Type B pancreatic cell (in vitro differentiated cells): ENCODE measurements around the gene NUMBL. TPM values are rescaled to one million over a fixed set of nuclear protein-coding genes. Genes with fewer than 3 reads are reported as not detected.
A peak's percentile ranks its signal among the peaks of the same experiment; 100 is the strongest.

Experiments used
- DNase-seq: peaks from one replicate; pipeline ENCODE4 v3.0.0; 2021; ENCODE audit warnings: mixed read lengths; ENCODE audit not compliant: unreplicated experiment; ENCODE audit errors: extremely low spot score
- H3K27ac Mint-ChIP-seq: 2 replicates; pipeline ENCODE4 v1.8.0; 2021; ENCODE audit warnings: mild to moderate bottlenecking, mixed read lengths
- H3K27me3 Mint-ChIP-seq: 2 replicates; pipeline ENCODE4 v1.8.0; 2021; ENCODE audit warnings: mixed read lengths
- H3K36me3 Mint-ChIP-seq: 2 replicates; pipeline ENCODE4 v1.8.0; 2021; ENCODE audit warnings: mixed read lengths
- H3K4me1 Mint-ChIP-seq: one replicate; pipeline ENCODE4 v1.8.0; 2021; ENCODE audit warnings: mixed read lengths; ENCODE audit not compliant: unreplicated experiment
- H3K4me3 Mint-ChIP-seq: 2 replicates; pipeline ENCODE4 v1.8.0; 2021; ENCODE audit warnings: mild to moderate bottlenecking, mixed read lengths
- H3K9me3 Mint-ChIP-seq: 2 replicates; pipeline ENCODE4 v1.8.0; 2021; ENCODE audit warnings: mixed read lengths
- total RNA-seq: library from RNA; stranded (reverse); gene quantifications from 2 replicates; pipeline ENCODE4 v1.2.1, GENCODE V29; 2021; ENCODE audit warnings: low replicate concordance
- TF ChIP-seq, protein P1 (sequence below): fragments of 200-600 bp; sonication (generic); conservative IDR thresholded peaks from 2 replicates; pipeline ENCODE4 v1.5.0; 2021; ENCODE audit warnings: antibody characterized with exemption, mild to moderate bottlenecking

Gene NUMBL
- total RNA-seq, 1 donor from 2014 or later, result 28.9 TPM

GRCh38 chr19:40714441-40715299, 24.2 kb upstream of the NUMBL start:
- DNase-seq, result peak; percentile 96
- Mint-ChIP-seq H3K9me3 (no peaks in the 10 kb centered on the region), H3K36me3 (peaks cover 13% of the 10 kb centered on the region)

GRCh38 chr19:40713939-40714338, 23.5 kb upstream of the NUMBL start:
- Mint-ChIP-seq H3K9me3 (no peaks in the 10 kb centered on the region), H3K36me3 (peaks cover 17% of the 10 kb centered on the region), H3K27ac (no peak overlapping the region), H3K27me3 (no peaks in the 10 kb centered on the region), H3K4me3 (peak overlapping the region; percentile 96), H3K4me1 (peaks cover 21% of the 10 kb centered on the region)
- TF ChIP-seq, protein P1, sequence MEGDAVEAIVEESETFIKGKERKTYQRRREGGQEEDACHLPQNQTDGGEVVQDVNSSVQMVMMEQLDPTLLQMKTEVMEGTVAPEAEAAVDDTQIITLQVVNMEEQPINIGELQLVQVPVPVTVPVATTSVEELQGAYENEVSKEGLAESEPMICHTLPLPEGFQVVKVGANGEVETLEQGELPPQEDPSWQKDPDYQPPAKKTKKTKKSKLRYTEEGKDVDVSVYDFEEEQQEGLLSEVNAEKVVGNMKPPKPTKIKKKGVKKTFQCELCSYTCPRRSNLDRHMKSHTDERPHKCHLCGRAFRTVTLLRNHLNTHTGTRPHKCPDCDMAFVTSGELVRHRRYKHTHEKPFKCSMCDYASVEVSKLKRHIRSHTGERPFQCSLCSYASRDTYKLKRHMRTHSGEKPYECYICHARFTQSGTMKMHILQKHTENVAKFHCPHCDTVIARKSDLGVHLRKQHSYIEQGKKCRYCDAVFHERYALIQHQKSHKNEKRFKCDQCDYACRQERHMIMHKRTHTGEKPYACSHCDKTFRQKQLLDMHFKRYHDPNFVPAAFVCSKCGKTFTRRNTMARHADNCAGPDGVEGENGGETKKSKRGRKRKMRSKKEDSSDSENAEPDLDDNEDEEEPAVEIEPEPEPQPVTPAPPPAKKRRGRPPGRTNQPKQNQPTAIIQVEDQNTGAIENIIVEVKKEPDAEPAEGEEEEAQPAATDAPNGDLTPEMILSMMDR, result no peak
- DNase-seq, result no peak

More at GRCh38 chr19:40714441-40715299, 24.2 kb upstream of the NUMBL start:
- peak overlapping the region; percentile 100 for H3K27ac Mint-ChIP-seq
- peak overlapping the region; percentile 96 for H3K4me3 Mint-ChIP-seq
- H3K27me3 Mint-ChIP-seq, result no peaks in the 10 kb centered on the region
- TF ChIP-seq, protein P1, result peak; percentile 30
- H3K4me1 Mint-ChIP-seq, result peaks cover 24% of the 10 kb centered on the region

GRCh38 chr19:40709817-40710216, 19.4 kb upstream of the NUMBL start:
- Mint-ChIP-seq H3K27me3 (no peaks in the 10 kb centered on the region), H3K27ac (no peak overlapping the region), H3K9me3 (no peaks in the 10 kb centered on the region), H3K4me3 (no peak overlapping the region), H3K36me3 (peaks cover 18% of the 10 kb centered on the region), H3K4me1 (peaks cover 8% of the 10 kb centered on the region)
- no peak for DNase-seq
- TF ChIP-seq, protein P1, result no peak

- H3K36me3 Mint-ChIP-seq, result peaks cover 24% of the 10 kb centered on the region
- H3K27ac Mint-ChIP-seq, result no peak overlapping the region
- no peak for DNase-seq
- H3K4me1 Mint-ChIP-seq, result peaks cover 6% of the 10 kb centered on the region
- TF ChIP-seq, protein P1, result no peak
- H3K4me3 Mint-ChIP-seq, result no peak overlapping the region
- H3K9me3 Mint-ChIP-seq, result no peaks in the 10 kb centered on the region
- no peaks in the 10 kb centered on the region for H3K27me3 Mint-ChIP-seq
Observed at GRCh38 chr19:40707615-40708014, 17.2 kb upstream of the NUMBL start.

DNA sequence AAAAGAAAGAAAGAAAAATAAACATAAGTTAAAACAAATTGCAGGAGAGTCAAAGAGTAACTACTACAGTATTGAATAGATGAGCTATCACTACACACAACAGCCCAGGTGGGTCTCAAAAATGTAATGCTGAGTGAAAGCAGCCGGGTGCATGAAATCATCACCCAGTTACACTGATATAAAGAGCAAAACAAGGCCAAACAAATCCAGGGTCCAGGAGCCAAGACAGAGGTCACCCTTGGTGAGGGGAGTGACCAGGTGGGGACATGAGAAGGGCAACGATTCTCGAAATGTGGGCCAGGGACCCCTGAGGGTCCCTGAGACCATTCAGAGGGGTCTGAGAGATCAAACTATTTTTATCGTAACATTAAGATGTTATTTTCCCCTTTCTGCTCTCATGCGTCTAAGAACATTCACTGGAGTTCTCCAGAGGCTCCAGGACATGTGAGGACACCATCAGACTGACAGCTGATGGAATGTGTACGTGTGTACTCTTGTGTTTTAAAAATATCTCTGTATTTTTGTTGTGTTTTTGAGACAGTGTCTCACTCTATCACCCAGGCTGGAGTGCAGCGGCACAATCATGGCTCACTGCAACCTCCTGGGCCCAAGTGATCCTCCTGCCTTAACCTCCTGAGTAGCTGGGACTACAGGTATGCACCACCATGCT, 15.6 kb upstream of the NUMBL start:
- H3K27me3 Mint-ChIP-seq, result no peaks in the 10 kb centered on the region
- peaks cover 23% of the 10 kb centered on the region for H3K36me3 Mint-ChIP-seq
- TF ChIP-seq, protein P1, result no peak
- no peak overlapping the region for H3K27ac Mint-ChIP-seq
- DNase-seq, result no peak
- no peaks in the 10 kb centered on the region for H3K9me3 Mint-ChIP-seq
- H3K4me1 Mint-ChIP-seq, result peaks cover 7% of the 10 kb centered on the region
- H3K4me3 Mint-ChIP-seq, result no peak overlapping the region
